HG03520 (cell line): Measurements from ENCODE around the gene HHIPL1.

Source experiments
- ATAC-seq: cut with Tn5 transposase; IDR thresholded peaks from one replicate; pipeline ENCODE4 v1.9.1; 2021; ENCODE audit warnings: mild to moderate bottlenecking, moderate library complexity; ENCODE audit not compliant: unreplicated experiment

Gene HHIPL1

DNA sequence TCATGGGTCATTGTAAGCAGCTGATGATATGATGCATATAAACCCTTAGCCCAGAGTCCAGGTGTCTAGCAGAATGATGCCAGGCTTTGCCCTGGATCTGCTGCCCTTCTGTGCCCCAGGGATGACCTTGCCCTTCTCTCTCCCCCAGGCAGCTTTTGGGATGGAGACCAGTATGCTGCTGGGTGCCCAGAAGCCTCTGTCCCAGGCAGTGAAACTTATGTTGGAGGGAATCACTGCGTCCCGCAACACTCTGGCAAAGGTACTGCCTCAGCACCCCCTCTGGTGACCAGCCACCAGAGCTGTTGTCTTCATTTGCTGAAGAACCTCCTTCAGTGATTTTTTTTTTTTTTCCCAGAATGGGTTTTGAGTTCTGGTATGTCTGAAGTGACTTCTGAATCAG lies 62.5 kb downstream of the HHIPL1 start:
- no peak for ATAC-seq

DNA sequence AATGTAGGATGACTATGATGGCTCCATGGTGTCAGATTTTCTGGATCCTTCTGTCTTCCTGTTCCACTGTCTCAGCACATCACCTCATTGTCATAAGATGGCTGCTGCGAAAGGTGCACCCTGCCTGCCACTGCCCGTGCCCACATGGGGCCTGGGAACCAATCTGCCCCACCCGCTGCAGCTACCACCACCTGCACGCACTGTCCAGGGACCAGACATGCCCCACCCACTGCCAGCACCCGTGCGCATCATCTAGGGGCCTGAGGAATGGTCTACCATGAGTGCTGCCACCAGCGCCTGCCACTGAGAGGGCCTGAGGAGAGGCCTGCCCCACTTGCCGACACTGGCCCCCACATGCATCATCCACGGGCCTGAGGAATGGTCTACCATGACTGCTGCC lies 63.0 kb downstream of the HHIPL1 start:
- no peak for ATAC-seq

DNA sequence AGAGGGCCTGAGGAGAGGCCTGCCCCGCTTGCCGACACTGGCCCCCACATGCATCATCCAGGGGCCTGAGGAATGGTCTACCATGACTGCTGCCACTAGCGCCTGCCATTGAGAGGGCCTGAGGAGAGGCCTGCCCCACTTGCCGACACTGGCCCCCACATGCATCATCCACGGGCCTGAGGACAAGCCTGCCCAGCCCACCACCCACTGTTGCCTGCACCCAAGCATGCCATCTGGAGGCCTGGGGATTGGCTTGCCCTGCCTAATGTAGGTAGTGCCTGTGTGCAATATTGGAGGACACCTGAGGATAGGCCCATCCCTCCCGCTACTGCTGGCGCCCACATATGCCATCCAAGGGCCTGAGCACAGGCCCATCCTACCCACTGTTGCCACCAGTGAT lies 63.5 kb downstream of the HHIPL1 start:
- ATAC-seq = no peak

DNA sequence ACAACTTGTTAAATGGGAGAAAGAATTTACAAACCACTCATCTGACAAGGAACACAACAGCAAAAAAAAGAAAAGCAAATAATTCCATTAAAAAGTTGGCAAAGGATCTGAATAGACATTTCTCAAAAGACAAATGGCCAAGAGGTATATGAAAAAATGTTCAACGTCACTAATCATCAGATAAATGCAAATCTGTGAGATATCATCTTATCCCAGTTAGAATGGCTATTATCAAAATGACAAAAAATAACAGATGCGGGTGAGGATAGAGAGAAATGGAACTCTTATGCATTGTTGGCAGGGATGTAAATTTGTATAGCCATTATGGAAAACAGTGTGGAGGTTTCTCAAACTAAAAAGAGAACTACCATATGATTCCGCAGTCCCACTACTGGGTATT lies 69.0 kb downstream of the HHIPL1 start:
- ATAC-seq = no peak

DNA sequence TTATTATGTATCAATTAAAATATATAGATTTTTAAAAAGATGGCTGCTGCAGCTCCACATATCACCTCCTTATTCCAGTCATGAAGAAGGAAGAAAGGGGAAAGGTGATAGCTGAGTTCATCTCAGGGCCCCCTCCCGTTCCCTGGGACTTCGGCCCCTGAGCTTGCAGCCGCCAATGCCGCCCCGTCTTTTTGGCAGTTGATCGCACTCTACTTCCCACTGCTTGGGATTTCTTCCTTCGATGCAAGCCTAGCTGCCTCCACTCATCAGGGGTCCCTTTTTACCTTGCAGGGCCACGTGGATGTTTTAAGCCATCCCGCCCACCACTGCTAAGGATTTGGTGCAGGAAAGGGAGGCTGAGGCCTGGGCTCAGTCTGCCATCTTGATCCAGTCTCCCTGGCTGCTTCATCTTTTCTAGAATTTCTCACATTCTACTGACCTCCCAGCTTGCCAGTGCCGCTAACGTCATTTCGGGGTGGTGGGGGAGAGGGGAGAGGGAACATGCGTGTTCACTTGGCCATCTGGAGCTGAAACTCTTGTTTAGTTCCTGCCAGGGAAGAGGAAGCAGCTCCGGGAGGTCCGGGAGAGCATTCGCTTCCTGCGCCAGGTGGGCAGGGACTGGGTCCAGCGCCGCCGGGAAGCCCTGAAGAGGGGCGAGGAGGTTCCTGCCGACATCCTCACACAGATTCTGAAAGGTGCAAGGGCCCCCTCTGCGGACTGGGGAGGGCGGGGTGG lies 70.5 kb downstream of the HHIPL1 start:
- no peak for ATAC-seq

DNA sequence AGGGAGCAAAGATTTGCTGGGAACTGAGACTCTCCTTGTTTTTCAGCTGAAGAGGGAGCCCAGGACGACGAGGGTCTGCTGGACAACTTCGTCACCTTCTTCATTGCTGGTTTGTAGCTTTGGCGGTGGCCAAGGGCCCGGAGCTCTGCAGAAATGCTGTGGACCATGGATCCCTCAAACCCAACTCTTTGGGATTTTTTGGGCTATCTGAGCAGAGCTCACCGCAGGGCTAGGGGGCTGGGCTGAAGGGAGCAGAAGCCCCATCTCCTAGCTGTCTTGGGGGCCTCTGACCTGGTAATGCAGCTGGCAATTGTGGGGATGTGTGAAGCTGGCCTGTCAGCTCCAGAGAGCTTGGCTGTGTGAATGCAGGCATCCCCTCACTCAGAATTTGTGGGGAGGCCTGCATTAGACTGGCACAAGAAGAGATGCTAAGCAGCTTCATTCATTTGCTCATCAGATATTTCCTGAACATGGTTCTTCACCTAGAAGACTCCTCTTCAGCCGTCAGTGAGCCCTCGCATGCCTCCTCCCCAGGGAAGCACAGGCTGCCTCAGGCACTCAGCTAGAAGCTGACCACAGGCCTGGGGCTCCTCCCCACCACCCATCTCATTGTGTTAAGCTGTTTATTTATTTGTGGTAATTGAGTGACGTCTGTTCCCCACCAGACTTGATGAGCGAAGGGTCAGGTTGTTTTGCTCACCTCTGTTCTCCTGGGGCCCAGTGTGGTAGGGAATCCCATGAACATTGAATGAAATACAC lies 71.3 kb downstream of the HHIPL1 start:
- no peak for ATAC-seq

DNA sequence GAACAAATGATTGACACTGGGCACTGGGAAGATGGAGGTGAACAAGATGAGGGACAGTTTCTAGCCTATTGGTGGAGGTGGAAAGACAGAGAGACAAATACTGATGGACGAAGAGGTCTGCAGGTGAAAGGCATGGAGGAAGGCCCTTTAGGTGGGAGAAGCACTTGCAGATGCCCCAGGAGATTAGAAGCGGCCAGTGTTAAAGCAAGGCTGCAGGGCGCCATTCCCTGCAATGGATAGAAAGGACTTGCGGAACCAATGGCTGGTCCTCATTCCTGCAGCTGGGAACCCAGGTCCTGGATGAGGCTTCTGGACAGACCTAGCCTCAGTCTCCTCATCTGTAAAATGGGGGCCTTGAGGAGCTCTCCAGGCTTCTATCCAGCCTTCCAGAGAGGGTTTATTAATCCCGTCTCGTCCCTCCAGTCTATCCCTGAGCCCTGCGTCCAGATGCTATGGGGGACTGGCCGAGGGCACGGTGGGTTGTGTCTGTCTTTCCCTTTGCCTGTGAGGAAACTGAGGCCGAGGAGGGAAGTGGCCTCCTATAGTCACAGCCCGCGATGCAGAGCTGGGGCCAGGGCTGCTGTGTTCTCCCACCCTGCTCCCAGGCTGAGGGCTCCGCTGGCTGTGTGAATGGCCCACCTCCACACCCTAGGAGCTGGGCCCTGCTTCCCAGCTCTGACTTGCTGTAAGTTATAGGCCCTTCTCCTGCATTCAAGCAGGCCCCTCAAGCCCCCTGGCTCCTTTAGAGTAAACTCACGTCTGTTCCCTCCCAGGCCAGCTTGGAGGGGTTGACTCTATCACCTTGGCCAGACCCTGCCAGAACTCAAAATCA lies 72.1 kb downstream of the HHIPL1 start:
- ATAC-seq = no peak

DNA sequence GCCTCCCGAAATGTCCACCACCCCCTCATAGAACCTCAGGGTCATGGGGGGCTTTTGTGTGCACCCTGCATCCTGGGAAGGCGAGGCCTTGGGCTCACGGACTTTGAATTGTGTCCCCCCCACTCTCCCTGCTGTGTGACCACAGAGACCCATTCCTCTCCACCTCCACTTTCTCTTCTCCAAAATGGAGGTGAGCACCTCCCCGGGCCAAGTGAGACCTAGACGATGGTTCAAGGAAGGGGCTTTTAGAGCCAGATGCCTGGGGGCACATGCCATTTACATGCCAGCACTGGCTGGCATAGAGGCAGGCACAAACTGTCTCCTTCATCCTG lies 72.7 kb downstream of the HHIPL1 start:
- no peak for ATAC-seq

DNA sequence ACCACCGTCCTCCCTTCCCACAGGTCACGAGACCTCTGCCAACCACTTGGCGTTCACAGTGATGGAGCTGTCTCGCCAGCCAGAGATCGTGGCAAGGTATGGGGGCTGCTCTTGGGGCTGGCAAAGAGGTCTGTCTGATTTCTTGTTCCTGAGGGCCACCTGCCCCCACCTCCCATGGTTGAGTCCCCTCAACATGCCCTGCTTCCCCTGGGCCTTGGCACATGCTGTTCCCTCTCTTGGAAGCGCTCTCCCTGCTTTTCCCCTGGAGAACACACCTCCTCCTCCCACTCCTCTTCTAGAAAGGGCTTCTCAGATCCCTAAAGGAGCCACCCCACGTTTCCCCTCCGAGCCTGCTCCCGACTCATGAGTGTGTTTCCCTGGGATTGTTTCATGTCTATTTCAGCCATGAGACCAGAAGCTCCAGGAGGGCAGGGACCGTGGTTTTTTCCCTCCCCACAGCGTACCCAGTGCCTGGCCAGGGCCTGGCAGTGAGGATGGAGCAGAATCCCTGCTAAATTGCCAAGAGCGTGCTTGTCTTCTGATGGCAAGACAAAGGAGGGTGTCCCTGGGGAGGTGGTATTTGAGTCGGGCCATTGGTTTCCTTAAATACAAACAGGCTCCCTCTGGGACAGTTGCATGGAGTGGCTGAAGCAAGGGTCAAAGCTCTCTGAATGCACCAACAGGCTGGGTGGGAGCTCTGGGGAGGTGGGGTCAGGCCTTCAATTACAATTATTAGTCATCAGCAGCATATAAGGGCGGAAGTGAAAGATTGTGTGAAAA lies 73.3 kb downstream of the HHIPL1 start:
- peak; percentile 83 for ATAC-seq

DNA sequence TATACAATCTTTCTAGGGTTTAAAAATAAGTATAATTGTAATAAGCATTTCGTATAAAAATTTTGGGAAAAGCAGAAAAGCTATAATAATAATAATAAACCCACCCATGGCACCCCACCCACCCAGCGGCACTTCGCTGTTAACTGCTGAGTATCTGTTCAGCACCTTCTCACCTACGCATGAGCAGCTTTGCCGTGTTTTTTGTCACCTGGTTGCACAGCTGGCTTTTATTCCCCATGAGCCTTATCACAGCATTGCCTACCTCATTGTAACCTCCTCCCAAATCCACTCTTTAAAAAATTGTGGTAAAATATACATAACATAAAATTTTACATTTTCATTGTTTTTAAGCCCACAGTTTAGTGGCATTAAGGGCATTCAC lies 73.9 kb downstream of the HHIPL1 start:
- ATAC-seq = peak; percentile 39

DNA sequence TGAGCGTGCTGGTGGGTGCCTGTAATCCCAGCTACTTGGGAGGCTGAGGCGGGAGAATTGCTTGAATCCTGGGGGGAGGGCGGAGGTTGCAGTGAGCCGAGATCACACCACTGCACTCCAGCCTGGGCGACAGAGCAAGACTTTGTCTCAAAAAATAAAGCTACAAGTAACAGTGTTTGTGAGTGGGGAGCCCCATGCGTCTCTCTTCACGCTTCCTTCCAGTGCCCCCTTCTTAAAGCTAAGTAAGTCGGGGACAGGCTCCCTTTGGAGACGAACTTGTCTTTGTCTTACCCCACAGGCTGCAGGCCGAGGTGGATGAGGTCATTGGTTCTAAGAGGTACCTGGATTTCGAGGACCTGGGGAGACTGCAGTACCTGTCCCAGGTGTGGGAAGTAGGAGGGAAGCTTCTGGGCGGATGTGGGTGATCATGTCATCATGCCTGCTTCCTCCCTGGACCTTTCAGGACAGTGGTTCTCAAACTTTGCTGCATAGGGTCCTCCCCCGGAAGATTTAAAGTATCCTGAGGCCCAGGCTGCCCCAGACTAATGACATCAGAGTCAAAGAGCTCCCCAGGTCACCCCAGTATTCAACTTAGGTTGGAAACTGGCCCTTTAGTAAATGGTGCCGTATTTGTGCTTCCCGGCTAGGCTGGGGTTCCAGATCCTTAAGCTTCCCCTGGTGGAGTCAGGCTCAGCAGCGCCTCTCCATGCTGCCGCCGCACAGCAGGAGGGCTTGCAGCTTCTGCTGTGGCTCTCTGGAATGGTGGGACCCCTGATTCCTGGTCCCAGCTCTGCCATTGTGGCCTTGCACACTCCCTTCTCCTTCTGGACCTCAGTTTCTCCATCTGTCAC lies 76.2 kb downstream of the HHIPL1 start:
- ATAC-seq = no peak

DNA sequence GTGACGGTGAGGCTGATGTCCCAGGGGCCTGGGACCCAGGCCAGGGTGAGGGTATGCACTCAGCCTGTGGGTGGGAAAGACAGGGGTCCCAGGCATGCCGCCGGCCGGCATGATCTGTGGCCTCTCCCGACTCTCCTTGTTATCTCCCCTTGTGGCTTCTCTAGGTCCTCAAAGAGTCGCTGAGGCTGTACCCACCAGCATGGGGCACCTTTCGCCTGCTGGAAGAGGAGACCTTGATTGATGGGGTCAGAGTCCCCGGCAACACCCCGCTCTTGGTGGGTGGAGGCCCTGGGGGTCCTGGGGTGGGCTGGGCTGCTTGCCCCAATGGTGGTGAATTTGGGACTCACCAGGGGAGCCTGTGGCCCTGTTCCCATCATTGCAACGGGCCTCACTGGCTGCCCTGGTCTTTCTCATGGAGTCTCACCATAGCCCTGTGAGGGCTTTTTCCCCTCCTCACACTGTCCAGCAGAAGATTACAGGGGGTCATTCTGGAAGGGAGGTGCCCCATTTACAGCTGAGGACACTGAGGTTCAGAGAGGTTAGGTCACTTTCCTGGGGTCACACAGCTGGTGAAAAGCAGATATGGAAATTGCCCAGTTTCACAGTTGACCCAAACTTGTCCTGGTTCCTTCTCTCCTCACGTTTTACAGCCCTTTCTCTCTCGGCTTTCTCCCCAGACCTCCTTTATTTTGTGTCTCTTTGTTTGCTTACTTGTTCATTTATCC lies 77.0 kb downstream of the HHIPL1 start:
- ATAC-seq = no peak

DNA sequence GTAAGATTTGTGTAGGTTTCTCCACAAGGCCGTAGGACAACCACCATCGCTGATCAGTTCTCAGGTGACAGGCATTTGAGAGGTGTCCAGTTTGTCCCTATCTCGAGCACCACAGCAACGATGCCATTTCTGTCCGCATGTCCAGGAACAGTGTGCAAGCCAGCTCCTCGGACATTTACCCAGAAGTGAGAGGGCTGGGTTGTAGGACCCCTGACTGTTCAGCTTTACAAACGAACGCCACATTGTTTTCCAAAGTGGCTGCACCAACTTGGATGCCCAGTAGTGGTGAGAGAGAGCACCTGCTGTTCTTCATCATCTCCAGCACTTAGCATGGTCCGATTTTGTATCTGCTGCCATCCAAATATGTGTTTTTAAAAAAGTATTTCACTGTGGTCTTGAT lies 77.8 kb downstream of the HHIPL1 start:
- ATAC-seq = no peak

DNA sequence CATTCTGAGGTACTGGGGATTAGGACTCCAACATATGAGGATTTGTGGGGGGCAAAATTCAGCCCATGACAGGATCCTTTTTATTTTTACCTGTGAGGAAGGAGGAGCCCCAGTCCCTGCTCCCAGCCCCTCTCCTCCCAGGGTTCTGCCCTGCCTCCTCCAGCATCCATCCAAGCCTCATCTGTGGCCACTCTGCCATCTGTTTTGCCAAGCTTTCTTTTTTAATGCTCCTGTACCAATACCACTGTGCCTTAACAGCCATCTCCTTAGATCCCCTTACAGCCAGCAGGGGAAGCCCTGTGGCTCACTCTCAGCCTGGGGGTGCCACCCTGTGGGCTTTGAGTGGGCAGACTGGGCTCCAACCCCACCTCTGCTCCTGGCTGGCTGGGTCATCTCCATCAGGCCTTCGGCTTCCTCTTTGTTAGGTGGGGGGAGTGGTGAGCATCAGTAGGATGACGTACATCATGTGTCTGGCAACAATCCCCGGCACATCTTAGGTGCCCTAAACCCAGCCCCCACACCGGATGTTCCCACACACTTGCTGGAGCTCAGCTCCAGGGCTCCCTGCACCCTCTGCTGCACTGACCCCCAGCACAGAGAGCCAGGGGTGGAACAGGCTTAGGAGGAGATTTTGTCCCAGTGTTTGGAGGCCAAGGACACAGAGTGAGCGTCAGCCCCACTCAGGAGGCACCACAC lies 79.4 kb downstream of the HHIPL1 start:
- no peak for ATAC-seq

DNA sequence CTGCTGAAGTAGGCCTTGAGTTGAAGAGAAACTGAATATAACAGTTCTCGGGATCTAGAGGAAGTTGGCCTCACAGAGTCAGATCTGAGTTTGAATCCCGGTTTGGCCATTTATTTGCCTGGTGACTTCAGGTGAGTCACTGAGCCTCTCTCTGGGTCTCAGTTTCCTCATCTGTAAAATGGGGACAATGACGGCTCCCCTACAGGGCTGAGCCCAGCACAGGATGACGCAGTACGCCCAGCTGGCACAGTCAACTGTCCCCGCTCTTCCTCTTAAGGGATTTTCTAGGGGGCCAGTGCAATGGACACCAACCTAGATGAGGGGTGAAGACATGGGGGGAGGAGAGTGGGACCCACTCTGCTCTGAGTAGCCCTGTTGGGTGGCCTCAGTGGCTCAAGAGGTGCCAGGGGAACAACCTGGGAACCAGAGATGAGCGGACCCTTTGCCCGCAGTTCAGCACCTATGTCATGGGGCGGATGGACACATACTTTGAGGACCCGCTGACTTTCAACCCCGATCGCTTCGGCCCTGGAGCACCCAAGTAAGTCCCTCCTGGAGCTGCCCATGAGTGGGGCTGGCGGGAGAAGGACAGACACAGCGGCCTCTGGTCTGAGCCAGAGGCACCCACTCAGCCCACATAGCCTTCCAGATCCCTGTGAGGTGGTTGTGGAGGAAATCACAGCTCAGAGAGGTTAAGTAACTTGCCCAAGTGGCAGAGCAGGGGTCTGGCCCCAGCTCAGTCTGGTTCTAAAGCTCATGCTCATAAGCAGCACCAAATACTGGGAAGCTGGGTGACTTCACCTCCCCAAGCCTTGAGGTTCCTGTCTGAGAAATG lies 80.2 kb downstream of the HHIPL1 start:
- no peak for ATAC-seq

DNA sequence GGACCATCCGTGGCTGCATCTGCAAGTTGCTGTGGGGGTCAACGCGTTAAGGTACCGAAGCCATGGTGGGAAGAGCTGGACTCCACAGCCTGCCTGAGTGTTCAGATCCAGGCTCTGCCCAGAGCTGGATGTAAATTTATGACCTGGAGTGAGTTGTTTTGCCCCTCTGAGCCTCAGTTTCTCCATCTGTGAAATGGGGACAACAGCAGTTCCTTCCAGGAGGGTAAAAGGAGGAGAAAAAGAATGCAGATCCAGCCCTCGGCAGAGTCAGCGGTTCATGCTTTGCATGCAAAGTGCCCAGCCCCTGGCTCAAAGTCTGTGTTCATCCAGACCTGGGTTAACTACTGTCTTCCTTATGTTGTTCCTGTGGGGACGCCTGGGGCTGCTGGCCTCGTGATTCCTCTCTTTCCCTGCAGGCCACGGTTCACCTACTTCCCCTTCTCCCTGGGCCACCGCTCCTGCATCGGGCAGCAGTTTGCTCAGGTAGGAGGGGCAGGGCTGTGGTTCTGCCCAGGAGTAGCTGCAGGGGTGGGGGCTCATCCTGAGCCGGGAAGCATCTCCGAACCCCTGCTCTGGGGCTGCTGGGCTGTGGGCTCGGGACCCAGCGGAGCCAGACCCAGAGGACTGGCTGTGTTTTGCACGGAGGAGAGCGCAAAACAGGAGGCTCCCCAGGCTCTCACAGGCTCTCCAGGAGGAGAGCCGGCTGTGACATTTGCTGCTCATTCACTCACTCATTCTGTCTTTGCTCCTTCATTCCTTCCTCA lies 81.0 kb downstream of the HHIPL1 start:
- ATAC-seq = no peak

DNA sequence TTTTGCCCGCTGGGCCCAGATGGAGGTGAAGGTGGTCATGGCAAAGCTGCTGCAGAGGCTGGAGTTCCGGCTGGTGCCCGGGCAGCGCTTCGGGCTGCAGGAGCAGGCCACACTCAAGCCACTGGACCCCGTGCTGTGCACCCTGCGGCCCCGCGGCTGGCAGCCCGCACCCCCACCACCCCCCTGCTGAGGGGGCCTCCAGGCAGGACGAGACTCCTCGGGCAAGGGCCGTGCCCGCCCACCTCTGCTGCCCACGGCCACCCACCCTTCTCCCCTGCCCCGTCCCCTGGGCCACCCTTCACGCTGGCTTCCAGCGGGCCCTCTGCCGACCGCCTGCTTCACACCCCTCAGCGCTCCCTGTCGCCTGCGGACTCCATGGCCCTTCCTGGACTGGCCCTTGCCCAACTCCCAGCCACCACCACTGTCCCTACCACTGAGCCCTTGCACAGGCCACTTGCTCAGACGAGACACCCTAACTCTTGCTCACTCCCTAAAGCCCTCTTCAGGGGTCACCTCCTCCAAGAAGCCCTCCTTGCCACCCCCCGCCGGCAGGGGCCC lies 81.7 kb downstream of the HHIPL1 start:
- ATAC-seq = no peak
